Stimulated activated CD8-positive, alpha-beta memory T cell treated with anti-CD3 and anti-CD28 coated beads, Interleukin-7, amount 100 ng/mL, for 48 hours (primary cell): ENCODE results near the gene ADAM12.
"Not testable (repeated sequence)": the region's sequence is repeated elsewhere in the genome, so short reads cannot be mapped to it uniquely, and the experiment has no call there.

Source experiments
- DNase-seq, 2 donors: peaks; one replicate each; pipeline ENCODE4 v3.0.0-alpha.2; 2020; ENCODE audit warnings: low read depth in 1 of 2; ENCODE audit errors: extremely low read depth in 1 of 2

ADAM12 gene

GRCh38 chr10:126268013-126268920 is 120.0 kb downstream of the ADAM12 start:
- no peak for DNase-seq

DNA sequence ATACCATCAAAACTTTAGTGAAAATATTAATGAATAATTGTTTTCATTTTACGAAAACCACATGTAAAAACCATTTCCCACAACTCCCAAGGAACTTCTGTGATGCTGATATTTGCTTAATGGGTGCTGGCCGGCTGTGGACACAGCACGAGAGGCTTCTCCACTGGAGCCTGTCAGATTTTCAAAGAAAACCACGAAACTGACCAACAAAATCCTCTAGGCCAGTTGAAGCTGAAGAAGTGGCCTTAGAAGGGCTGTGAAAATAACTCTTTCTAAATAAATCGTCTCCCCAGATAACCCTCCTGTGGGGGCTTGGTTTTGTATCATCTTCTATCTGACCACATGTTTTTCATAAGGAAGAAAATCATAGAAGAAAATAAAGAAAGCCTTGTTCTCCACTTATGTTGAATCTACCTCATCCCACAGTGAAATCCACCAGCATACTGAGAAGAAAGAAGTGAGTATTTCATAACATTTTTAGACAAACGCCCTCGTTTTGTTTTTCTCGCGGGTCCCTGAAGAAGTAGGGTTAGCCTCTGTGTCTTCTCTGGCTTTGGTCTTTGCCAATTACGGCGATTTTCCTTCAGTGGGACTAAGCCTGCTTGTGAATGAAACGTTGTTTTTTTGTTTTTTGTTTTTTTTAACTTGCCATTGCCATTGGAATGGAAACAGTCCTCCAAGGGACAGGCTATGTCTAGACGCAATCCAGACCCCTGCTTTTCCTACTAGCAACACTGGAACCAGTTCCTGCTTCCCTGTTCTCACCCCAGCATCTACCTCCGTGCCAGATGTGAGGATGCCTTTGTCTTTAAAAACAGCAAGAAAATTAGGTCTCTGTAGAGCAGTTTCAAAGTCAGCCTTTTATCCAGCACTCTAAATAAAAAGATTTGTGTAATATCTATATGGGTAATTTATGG is 123.9 kb downstream of the ADAM12 start:
- no peak for DNase-seq

DNA sequence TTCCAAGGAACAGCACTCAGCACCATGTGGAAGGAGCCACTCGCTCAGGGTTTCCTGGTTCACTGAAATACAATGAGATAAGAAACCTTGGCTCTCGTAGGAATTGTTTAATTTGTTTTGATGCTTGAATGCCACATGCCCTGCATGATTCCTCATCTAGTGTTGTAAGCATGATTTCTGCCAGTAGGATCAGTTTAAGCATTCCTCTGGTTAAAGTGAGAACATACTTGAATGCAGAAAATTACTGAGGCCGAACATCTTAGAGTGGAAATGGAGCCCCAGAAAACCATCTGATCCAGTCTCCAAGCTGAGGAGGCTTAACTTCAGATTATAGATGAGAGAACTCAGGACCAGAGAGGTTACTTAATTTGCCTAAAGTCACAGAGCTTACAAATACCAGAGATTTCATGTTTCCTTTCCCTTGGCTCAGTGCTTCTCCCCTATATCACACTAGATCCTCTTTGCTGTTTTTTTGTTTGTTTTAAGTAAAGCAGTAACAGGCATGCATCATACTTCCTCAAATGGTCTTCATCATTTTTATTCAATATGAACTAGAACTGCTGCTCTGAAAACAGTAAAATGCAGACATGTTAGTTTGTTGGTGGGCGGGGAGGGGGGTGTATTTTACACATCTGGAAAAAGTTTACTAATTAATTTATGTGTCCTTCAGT is 125.1 kb downstream of the ADAM12 start:
- DNase-seq, result no peak

DNA sequence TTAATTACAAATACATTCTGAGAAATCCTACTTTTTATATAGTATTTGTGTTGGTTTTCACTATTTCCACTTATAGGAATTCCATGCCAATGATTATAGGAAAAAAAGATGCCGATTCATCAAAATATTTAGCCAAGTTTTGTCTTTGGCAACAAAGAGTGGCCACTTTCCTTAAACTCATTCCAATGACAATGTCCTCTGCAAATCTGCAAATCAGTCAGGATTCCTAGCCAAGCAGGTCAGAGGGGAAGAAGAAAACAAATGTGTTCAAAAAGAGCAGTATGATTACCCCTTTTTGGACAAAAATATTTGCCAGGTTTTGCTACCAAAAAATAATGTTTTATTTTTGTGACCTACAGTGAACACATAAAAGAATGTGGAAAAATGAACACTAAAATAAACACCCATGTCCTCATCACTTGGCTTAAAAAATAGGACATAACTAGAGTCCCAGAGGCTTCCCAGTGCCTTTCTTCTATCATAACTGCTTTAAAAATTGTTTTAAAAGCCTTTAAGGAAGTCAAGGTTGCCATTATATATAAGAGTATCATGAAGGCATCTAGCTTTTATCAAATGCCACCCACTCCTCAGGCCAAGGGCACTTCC is 125.9 kb downstream of the ADAM12 start:
- DNase-seq, result no peak

DNA sequence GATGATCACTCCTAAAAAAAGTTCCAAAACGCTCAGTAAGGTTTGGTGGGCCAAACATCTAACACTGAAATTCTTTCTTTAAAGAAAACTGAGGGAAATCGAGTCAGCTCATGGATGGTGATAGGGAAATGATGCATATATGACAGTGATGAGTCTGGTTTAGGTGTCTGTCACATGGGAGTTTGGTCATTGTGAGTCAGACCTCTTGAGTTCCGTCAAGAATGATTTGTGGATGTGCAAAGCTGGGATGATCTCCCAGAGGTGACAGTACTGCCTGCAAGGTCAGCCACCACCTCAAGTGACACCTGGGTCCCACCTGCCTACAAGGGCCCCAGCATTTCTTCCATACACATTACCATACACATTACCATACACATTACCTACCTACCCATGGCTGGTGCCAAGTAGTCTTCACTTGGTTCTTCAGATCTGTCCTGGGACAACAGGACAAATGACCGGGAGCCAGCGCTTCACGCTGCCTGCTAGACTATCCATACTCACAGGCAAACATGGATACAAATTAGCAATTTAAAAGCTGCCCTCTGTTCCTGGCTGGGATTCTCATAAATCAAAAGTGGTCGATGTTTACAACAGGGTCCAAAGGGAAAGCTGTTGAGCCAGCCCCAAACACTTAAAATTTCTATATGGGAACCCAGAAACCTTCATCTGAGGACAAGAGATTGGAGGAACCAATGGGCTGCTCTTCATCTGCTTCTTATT is 128.4 kb downstream of the ADAM12 start:
- no peak for DNase-seq

- DNase-seq, result no peak
Measured at GRCh38 chr10:126256864-126257263, 131.4 kb downstream of the ADAM12 start.

DNA sequence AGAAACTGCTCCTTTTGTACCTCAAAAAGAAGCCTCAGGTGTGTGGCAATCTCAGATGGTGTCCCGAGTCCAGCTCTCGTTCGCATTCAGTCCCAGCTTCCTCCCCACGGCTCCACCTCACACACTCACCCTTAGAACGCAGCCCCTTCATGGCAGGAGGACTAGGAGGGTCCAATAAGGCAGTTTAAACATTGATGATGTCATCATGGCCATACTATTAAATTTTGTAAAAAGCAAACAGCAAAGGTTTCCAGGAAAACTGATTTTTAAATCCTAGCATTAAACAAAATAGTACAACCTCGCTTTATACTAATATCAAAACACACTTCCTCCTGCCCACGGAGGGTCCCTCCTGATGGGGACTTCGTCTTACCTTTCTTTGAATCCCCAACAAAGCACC is 133.0 kb downstream of the ADAM12 start:
- DNase-seq, result no peak

DNA sequence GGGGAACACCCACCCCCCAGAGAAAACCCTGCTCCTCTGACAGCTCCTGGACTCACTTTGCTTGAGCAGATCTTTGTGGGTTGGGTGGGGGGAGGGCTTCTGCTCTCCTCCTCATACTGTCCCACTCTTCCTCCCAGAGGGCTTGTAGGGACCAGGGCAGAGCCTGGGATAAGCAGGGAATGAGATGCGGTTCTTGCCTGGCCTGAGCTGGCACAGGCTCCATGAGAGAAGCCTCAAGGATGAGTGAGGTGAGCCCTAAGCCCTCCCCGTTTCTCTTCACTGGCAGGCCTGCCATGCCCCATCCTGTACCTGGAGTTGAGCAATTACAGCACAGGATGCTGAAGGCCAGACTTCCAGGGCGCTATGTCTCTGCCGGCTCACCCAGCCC is 134.7 kb downstream of the ADAM12 start:
- DNase-seq, result no peak

DNA sequence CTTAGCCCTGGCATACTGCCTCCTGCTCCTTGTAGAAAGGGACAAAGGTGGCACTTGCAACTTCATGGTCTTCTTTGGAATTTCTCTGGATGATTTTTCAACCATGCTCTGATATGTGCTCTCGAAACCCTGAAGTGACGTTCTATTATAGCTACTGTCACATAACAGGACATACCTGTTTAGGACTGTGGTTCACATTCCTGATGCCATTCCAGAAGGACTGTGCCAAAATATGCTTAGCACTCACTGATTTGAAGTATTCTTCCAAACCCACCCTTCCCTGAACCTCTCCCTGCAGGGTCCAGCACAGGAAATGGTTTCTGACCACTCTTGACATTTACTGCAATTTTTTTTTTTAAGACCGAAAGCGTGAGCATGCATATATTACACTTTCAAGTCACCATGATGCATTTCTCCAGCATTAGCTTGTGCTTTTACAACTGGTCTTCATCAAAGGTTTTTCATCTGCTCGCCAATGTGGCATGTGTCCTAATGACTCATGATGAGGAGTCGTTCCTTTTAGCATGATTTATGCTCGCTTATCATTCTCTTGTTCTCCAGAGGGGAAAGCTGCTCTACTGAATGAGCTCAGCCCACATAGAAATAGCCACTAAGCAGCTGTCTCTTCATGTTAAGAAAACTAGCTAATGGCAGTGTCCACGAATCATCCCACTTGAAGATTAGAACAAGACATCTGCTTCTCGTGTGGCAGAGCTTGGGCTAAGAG is 135.2 kb downstream of the ADAM12 start:
- no peak for DNase-seq

DNA sequence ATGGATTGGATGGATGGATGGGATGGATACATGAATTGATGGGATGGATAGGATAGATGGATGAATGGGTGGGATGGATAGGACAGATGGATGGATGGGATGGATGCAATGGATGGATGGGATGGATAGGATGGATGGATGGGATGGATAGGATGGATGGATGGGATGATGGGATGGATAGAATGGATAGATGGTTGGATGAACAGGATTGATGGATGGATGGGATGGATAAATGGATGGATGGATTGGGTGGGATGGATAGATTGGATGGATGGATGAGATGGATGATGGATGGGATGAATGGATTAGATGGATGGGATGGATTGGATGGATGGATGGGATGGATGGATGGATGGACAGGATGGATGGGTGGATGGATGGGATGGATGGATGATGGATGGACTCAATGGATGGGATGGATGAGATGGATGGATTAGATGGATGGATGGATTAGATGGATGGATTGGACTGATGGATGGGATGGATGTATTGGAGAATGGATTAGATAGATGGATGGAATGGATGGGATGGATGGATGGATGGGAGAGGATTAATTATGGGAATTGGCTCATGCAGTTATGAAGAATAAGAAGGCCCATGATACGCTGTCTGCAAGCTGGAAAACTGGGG is 136.4 kb downstream of the ADAM12 start:
- no peak for DNase-seq

DNA sequence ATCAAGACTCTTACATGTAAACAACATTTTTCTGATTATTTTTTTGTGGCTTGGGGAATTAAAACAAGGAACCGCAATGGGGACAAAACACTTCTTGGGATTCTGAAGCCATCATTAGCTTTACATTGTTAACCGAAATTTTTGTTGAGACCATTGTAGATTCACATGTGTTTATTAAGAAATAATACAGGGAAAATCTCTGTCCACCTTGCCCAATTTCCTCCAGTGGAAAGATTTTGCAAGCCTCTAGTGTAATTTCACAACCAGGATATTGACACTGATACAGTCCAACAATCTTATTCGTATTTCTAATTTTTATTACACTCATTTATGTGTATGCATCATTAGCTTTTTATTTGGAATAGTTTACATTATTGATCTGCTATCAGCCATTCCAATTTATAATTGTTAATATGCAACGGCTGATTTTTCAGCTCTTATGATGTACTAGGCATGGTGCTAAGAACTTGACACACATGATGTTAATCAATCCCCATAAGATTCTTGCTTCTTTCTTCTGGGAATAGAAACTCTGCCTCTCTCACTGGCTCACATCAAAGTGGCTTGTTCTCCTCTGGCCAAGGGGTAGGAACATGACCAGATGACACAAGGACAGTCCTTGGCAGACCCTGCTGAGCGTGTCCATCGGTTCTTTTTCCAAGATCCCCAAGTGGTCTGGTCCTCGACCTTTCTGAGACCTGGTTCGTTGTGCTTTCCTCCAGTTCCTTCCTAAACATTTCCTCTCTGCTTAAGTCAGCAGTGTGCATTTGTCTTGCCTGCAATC is 137.6 kb downstream of the ADAM12 start:
- no peak for DNase-seq

DNA sequence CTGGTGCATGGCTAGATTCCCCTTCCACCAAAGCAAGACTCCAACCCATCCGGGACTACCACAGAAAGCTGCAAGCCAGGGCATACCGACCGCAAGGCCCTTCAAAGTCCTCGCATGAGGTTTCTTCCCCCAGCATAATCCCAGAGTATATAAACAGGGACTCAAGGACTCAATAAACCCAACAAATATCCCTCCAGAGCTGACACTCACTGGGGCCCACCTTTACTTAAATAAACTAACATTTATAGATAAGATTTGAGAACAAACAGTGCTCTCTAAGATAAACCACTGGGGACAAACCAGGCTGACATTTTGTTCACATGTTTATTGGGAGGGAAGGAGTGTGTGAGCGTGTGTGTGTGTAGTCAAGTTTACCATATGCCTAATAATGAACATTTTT is 138.2 kb downstream of the ADAM12 start:
- no peak for DNase-seq

DNA sequence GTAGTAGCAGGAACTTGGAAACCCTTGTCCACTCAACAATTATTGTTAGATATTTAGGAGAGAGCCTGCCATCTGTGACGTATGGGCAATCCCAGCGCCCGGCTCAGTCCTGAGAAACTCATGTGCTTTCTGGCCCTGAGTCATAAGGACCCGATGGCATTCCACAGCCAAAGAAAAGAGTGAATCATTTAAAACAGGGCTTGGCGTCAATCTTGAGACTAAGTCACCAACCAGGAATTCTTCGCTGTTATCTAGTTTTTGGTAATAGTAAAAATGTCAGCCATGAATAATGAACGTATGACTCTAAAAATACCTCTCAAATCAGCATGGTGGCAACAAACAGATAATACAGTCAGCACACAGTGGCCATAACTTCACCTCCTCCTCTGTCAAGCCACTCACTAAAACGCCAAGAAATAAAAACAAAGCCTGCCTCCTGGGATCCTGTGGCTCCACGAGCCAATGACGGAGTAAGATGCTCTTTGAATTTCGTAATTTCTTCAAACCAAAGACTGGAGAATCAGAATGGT is 140.8 kb downstream of the ADAM12 start:
- no peak for DNase-seq

DNA sequence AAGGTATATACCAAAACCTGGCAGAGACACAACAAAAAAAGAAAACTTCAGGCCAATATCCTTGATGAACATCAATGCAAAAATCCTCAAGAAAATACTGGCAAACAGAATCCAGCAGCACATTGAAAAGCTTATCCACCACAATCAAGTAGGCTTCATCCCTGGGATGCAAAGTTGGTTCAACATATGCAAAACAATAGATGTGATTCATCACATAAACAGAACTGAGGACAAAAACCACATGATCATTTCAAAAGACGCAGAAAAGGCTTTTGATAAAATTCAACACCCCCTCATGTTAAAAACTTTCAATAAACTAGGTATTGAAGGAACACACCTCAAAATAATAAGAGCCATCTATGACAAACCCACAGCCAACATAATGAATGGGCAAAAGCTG is 141.9 kb downstream of the ADAM12 start:
- not testable (repeated sequence) for DNase-seq

DNA sequence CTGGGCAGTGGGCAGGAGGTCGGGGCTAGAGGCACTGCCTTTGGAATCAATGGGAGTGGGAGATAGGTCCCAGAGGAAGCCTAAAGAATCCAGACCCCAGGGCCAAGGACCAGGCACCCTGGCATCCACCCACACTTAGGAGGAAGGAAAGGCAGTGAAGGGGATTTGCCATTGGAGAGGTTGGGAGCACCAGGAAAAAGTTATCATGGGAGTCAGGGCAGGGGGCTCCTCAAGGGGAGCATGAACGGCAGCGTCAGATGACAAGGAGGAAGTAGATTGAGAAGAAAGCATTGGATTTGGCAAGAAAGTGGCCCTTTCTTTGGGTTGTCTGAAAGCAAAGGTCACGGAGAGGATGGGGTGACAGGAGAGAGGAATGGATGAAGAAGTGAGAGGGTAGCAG is 142.8 kb downstream of the ADAM12 start:
- no peak for DNase-seq

- DNase-seq, result no peak
Measured at GRCh38 chr10:126243971-126244370, 144.3 kb downstream of the ADAM12 start.

DNA sequence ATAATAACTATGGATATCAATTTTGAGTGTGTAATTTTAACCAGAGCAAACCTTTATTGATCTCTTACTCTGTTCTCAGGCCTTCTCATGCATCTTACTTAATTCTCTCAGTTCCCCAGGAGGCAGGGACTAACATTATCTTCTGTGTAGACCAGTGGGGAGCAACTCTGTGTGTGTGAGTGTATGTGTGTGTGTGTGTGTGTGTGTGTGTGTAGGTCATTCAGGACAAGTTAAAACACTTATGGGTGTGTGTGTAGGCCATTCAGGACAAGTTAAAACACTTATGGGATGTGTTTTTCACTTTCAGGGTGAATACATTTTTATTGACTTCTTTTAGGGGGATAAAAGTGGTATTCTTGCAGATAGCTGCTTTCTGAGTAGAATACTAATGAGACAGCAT is 145.0 kb downstream of the ADAM12 start:
- DNase-seq, result no peak
